ENCODE measurements around the gene ZNF831.

The ZNF831 gene

DNA sequence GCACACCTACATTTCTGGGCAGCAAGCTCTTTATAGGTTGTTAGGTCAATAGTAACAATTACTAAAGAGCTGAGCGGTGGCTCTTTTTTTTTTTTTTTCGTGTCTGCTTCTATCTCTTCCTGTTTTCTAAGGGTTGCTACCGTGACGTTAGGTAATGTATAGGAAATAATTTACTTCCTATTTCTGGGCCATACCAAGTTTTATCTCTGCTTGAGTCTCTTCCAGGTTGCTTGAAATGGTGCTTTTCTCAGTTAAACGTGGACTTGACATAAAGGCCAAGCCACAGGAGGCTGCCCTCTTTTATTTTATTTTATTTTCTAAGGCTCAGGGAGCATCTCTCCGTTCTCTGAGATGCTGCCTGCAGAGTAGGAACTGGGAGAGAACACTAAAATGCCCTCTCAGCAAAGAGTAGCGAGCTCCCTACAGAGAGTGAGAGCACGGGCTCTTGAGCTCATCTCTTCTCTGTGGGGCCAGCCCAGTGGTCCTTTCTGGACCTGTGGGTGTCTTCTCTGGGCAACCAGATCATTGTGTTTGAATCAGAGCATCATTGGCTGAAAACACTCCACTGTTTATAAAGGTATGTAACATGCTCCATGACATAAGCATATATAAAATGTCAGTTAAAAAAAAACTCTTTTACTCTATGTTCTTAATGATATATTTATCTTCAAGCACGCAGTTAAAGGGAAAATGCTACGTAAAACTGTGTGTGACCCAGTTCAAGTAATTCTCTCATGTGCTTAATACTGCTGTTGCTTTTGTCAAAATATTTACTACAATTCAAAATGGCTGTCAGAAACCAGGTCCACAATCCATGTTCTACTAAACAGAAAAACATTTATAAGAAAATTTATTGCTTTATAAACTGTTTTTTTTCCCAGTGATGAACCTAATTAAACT is at the start of gene ZNF831:
Gene ZNF831, plus strand, starts transcription at position 191 of the 900 bp plus-strand sequence. CDS start 27,199 bp downstream, outside the sequence.
- no peak for DNase-seq

DNA sequence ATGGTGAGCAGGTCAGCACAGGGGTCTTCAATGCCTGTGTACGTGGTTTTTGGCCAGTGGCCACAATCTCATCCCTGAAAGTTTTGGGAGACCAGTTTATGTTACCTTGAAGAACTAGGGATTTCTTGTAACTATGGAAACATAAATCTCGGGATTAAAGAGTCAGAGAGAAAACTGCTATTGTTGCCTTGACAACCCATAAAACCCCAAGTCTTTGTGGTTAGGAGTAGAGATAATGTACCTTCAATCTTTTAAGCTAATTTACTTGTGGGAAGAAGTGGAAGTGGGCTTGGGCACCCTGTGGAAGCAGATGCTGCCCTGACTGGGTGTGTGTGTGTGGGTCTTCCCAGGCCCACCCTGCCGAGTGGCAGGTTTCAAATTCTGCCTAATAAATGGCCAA is 46.1 kb upstream of the ZNF831 start:
- no peak for DNase-seq

DNA sequence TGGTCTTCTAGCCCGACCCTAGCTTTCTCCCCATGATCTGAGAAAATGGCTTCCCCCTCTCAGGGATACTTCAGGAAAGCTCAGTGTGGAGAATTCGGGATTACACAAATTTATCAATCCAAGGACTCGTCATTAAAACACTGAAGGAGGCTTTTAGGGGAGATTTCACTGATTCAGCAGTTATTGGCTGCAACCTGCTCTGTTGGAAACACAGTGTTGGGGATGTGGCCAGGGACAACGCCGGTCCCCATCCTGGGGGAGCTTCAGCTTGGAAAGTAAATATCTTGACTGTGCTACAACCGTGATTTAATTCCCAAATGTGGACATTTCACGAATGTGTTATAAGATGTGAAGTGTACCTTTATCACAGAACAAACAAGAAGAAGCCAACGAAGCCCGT is 44.8 kb upstream of the ZNF831 start:
- DNase-seq: no peak

DNA sequence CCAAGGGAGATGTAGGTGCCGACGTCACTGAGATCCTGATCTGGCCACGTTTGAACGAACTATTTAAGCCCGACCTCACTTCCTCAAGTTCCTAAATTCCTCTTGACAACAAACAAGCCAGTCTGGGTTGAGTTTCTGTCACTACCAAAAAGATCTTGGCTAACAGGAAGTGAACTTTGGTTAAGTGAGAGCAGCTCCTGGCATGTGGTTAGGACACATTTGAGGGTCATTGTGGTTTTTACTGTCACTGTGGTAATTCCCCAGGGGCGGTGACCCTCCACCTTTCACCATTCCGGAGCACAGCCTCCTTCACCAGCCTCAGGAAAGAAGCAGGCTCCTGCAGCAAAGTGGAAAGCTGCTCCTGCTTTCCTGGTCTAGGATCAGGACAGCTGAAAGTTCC is 43.1 kb upstream of the ZNF831 start:
- DNase-seq: no peak

DNA sequence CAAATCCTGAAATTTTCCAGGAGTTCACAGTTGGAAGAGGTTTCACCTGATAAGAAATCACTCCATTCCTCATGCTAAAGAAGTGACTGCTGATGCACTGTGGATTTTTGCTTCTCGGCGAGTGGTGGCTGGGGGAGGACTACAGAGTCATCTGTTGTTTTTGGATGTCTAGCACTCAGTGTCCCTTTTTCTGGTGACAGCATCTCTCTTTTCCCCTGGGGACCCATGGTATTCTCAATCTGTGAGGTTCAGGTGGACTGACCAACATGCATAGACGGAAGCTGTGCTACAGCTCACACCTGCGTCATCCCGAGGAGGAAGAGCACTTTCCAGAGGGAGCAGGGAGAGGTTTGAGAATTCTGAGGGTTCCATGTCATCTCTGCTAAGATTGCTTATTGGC is 42.7 kb upstream of the ZNF831 start:
- DNase-seq: no peak

DNA sequence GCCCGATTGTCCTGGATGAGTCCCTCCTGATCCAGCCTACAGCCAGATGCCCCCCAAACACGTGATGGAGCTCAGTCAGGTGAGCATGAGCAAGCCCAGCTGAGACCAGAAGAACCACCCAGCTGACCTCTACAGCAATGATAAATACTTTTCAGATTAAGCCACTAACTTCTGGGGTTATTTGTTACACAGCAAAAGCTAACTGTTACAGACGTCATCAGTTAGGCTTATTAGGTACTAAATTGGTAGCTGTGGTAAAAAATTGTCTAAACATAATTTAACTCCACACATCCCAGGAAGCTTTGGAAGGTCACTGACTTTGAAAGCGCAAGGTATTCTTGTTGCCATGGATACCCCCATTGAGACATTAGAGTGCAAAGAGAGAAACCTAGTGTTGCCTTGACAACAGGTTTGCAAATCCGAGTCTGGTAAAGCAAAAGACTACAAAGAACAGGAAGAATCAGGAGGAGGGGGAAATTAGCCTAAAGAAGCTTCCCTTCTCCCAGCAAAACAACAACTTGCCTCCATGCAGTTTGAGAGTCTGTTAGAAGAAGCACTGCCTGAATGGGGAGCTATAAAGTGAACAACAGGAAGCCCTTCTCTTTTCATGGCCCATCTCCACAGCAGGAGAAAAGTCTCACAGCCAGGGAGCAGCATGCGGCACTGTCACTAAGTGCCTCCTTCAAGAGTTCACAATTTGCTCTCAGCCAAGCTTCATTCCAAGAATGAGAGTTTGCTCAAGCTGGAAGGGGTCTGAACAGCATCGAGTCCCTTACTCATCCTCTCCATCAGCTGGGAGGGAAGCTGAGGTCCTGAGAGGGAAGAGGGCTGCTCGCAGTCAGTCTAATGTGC is 41.7 kb upstream of the ZNF831 start:
- no peak for DNase-seq

DNA sequence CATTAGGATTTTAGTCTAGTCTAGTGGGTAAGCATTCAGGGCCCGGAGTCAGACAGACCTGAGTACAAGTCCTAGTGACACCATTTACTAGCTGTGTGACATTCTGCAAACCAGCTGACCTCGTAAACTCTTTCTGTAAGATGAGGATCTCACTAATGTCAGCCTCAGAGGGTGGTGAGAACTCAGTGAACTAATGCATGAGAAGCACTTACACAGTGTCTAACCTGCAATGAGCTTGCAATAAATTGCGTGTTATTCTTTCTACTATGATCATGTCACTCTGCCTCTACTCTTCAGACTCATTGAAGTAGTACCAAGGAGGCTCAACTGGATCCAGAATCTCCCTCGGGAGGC is 41.1 kb upstream of the ZNF831 start:
- DNase-seq: no peak

DNA sequence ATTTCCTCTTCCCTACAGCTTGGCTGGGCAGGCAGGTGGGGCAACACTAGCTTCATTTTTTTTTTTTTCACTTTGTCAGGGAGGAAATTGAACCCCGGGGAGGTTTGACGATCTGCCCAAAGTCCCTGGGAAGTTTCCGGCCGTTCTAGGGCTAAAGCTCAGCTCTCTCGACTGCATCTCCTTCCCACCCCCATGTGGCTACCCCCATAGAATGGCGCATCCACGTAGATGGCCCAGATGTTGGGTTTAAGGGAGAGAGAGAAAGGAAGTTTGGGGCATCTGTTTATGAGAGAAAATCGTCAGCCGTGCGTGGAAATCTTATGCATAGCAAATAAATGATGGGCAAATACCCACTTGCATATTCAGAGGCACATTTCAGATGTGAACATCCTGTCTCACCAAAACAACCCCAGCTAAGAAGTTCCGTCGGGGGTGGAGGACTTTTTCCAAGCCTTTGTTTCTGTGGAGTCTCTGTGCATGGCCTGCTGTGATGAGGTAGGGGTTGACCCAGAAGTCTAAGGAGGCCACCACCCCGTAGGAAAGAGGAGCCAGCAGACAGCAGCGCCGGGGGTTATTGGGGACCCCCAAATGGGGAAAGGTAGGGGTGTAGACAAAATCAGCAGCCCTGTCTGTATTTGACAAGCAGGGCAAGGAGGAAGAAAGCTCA is 40.5 kb upstream of the ZNF831 start:
- no peak for DNase-seq

DNA sequence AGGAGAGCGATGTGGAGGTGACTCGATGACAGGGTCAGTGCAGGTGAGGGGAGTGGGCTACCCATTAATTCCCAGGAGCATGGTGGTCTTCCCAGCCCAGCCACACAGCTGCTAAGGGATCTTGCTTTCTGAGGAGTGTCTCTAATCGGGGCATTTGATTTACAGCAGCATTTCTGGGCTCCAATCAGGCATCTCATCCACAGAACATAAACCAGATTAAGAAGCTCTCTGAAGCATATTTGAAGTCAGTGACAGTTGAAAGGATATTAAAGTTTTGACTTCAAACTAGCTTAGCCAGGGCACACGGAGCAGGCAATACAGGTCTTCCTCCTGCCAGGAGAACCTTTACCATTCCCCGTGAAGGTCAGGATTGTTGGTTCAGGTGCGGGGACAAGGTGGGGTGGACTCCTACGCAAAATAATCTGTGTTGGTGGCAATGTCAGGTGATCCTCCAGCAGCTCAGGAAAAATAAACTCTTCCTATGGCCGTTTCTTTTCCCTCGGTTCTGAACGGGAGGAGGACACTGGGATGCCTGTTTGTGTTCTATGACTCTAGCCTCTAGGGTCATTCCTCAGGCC is 39.9 kb upstream of the ZNF831 start:
- DNase-seq: no peak

DNA sequence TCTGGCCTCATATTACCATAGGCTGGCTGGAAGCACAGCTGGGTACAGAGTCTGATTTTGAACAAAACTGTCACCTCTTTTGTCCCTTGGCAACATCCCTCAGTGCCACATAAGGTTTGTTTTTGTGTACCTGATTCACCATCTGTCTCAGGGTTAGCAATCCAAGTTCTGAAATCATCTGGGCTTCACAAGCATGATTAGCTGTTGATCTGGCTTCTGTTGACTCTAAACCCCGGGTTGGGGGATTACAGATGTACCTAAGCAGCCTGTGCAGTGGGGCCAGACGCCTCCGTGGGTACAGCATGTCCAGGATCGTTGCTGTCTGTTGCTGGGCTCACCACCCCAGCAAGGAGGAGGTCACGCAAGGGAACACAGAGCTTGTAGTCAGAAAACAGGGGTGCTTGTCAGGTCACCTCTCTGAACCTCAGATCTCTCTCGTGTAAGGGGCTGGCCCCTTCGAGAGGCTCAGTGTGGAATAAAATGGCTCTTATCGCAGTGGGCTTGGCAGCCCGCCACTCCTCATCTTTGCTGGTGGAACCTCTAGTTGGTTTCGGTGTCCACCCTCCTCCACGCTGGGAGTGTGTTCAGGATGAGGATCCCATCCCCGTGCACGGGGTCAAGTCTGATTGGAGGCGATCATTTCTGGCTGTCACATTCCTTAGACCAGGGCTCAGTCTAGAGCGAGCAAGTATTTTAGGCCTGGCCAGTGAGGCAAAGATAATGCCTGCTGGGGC is 39.2 kb upstream of the ZNF831 start:
- no peak for DNase-seq

DNA sequence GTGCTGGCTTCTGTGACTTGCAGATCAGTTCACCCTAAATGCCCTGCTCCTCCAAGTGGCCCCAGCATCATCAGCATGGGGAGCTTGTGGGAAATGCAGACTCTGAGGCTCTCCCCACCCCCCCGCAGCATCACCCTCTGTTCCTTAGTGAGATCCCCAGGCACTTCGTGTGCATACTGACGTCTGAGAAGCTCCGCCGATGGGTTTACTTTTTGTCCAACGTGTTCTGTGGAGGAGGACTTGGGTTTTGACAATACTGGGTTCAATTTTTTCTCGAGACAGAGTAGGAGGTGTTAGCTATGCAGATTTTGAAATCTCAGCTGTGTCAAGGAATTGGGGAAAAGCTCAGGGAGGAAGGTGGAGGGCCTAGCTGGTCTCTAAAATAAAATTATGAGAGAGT is 38.3 kb upstream of the ZNF831 start:
- DNase-seq: no peak

DNA sequence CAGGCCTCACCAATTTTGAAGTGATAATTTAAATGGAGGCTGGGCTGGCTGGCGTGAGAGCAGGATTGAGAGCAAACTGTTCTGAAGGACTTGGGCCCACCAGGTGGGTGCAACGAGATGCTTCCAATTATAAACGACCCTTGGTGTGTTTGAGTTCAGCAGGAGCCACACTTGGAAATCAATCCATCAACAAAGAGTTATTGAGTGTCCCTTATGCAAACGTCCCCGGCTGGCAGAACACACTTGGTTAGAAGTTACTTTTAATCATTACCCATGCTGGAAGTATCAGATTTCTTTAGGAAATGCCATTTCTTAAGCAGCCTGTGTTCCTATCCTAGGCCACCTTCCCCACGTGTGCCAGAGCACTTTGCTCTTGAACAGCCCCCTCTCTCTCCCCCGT is 37.8 kb upstream of the ZNF831 start:
- DNase-seq: no peak

DNA sequence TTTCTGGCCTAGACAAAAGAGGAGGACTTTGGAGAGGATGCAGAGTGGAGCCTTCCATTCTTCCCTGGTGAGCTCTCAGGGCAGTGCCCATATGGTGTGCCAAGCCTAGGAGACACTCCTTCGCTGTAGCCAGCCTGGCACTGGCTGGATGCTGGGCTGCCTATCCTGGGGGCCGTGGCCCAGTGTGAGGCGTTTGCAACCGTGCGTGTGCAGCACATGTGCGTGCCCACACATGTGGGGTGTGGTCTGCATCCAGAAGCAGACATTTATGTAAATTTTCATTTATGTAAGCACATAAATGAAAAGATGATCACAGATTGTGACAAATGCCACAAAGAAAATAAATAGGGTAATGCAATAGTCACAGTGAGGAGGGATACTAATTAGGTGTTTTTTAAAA is 35.8 kb upstream of the ZNF831 start:
- DNase-seq: no peak

DNA sequence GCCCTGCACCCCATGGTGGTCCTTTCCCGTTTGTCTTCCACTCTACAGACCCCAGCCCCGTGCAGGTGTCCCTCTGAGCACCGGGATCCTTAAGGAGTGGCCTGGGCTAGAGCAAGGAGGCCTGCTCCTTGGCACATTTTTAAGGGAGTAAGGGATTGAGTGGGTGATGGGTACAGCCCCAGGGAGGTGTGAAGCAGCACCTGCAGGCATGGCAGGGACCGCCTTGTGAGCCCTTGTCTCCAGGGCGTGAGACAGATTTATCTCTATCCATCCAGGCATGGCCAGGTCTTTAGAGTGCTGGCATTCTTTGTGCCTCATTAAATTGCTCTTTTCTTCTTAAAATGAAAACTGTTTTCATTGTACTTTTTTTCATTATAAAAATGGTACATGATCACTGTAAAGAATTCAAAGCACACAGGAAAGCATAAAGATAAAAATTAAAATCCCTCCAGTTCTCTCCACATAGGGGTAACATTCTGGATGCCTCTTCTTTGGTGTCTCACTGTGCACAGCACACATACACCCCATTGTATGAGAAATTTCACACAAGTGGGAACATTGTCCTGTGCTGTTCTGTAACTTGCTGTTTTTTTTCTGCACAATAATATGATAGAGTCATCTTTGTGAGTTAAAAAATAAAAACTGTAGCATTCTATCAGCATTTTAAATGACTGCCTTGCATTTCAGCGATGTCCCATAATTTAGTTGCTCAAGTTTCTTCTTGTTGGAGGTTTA is 31.9 kb upstream of the ZNF831 start:
- no peak for DNase-seq

DNA sequence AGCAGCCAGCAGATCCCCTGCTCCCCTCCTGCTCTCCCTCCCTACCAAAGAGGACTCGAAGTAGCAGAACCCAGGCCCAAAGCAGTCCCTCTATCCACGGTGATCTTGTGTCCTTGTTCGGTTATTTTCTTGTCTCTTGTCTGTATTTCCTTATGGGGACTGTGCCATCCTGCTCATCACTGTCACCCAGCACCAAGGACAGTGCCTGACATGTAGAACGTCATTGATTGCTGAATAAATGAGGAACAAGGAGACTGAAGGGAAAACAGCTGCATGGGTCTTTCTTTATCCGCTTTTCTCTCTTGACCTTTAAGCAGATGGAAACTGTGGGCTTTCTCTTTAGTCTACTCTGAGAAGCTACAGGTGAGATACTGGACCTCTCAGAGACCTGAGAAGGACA is 29.4 kb upstream of the ZNF831 start:
- DNase-seq: no peak

DNA sequence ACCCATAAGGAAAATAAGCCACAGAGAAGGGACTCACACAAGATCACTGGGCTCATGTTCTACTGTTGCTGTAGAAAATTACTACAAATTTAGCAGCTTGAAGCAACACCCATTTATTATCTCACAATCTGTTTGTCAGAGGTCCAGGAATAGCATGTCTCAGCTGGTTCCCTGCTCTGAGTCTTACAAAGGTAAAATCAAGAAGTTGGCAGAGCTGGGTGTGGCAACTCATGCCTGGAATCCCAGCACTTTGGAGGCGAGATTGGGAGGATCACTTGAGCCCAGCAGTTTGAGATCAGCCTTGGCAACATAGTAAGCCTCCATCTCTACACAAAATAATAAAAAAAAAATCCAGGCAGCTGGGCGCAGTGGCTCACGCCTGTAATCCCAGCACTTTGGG is 28.5 kb upstream of the ZNF831 start:
- DNase-seq: no peak

DNA sequence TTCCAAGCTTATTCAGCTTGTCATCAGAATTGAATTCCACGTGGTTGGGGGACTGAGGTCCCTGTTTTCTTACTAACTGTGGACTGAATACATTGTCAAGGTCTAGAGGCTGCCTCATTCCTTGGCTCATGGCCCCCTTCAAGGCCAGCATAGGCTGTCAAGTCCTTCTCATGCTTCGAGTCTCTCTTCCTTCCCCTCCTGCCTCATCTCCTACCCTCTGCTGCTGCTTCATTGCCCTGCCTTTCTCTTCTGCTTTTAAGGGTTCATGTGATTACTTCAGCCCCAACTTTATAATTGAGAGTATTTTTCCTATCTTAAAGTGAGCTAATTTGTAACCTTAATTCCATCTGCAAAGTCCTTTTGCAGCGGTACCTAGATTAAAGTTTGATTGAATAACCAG is 27.6 kb upstream of the ZNF831 start:
- no peak for DNase-seq

DNA sequence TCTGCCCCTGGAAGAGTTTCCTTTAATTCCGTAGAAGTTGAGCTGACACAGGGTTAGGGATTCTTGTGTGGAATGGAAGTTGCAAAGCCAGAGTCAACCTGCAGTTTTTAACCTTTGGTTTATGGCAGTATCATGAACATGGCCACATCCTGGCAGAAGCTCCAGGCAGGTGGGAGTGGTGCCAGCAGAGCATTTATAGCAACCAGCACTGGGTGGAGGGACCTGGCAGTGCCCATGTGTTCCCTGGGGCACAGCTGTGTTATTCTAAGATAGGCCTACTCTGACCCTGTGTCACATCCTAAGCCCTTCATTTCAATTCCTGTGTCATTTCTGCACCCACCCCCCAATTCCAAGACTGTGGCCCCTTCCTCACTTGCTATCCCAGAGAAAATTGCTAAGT is 26.1 kb upstream of the ZNF831 start:
- no peak for DNase-seq

DNA sequence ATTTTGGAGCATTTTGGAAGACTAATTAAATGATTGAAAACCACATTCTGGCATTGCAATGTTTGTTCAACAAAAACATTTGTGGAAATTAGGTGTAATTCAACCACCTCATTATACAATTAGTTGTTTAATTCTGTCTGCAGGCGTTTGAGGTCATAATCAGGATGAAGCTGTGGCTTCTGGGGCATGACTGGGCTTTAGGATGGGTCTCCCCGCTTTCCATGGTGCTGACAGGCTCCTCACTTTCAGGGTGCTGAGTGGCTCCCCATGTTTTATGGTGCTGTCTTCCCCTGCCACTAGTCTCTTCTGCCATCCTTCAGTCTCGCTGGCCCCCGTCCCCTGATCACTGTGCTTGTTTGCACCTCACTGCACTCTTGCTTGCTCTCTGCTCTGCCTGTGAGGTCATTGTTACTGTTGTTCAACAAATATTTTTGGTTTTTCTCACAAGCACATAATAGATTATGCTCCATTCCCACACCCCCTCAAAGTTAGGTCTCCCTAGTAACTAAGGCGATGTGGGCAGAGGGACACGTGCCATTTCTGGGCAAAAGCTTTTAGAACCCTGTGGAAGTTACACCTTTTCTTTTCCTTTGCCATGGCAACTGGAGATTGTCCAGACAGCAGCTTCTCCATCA is 25.4 kb upstream of the ZNF831 start:
- DNase-seq: no peak

DNA sequence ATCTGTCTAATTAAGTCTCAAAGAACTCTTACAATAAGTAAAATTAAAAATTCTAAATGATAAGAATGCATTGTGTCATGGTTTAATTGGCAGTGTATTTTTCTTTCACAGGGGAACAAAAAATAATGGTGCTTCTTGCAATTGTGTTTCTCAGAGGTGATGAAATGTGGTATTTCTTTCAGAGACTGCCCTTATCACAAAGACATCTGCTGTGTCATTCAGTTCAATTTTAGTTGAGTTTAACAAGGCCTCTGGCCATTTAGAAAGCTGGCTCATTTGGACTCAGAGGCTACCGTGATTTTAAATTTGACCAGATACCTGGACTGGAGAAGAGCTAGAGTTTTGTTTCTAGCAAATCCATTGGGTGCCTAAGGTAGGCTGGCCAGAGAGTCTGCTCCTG is 23.6 kb upstream of the ZNF831 start:
- DNase-seq: no peak

Measured in NCI-H1436 (cell line).